ENCODE measurements around the gene SESTD1. TPM values are rescaled to one million over a fixed set of nuclear protein-coding genes. Genes with fewer than 3 reads are reported as not detected.

SESTD1 gene
- total and polyA plus RNA-seq, 2 of the 13 experiments (the other 11 are each of a cell fraction or from before 2014, with no cell fraction given), result 74.4 to 101 TPM

- TF ChIP-seq ZMYM2 (CRISPR knock-in tag; IDR thresholded peaks at IDR 0.05) (peak; percentile 72; the same call in 1 of the 2 replicates), KLF11 (CRISPR knock-in tag; IDR thresholded peaks at IDR 0.05) (no peak), ZNF33B (CRISPR knock-in tag; IDR thresholded peaks at IDR 0.05) (no peak), ZNF577 (CRISPR knock-in tag; IDR thresholded peaks at IDR 0.05; ENCODE audit: borderline replicate concordance, low read depth) (no peak), ZFP91 (CRISPR knock-in tag; IDR thresholded peaks at IDR 0.05; ENCODE audit: borderline replicate concordance) (no peak), EEA1 (CRISPR knock-in tag; IDR thresholded peaks at IDR 0.05; ENCODE audit: borderline replicate concordance) (no peak), ZNF687 (CRISPR knock-in tag; IDR thresholded peaks at IDR 0.05) (no peak), ZMYM4 (CRISPR knock-in tag; IDR thresholded peaks at IDR 0.05) (peak; percentile 92), STAG1 (CRISPR knock-in tag; IDR thresholded peaks at IDR 0.05) (no peak), CEBPG (CRISPR knock-in tag; IDR thresholded peaks at IDR 0.05) (peak; percentile 81), HCFC1 (IDR thresholded peaks at IDR 0.05; ENCODE audit: low read depth, low read length) (no peak), MEF2D (CRISPR knock-in tag; IDR thresholded peaks at IDR 0.05) (no peak), PHB2 (IDR thresholded peaks at IDR 0.05; ENCODE audit: partially characterized antibody) (no peak), RBFOX2 (IDR thresholded peaks at IDR 0.05; ENCODE audit: low read depth, low read length) (no peak), HDAC2 (CRISPR knock-in tag; IDR thresholded peaks at IDR 0.05) (peak; percentile 62; the same call in 1 of the 2 replicates), RCOR2 (CRISPR knock-in tag; IDR thresholded peaks at IDR 0.05) (peak; percentile 88; the same call in 1 of the 2 replicates), ZNF782 (CRISPR knock-in tag; IDR thresholded peaks at IDR 0.05; ENCODE audit: borderline replicate concordance) (no peak), KLF15 (CRISPR knock-in tag; IDR thresholded peaks at IDR 0.05; ENCODE audit: borderline replicate concordance) (no peak), ZNF160 (CRISPR knock-in tag; IDR thresholded peaks at IDR 0.05) (no peak)
- TF ChIP-seq, protein P1, sequence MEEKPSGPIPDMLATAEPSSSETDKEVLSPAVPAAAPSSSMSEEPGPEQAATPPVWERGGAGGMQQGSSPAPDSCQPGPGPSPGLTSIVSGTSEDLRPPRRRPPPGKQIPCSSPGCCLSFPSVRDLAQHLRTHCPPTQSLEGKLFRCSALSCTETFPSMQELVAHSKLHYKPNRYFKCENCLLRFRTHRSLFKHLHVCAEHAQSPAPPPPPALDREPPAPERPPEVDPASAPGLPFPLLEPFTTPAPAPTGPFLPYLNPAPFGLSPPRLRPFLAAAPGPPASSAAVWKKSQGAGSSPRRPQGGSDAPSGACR (CRISPR knock-in tag; IDR thresholded peaks at IDR 0.05), result no peak
- TF ChIP-seq, protein P2, sequence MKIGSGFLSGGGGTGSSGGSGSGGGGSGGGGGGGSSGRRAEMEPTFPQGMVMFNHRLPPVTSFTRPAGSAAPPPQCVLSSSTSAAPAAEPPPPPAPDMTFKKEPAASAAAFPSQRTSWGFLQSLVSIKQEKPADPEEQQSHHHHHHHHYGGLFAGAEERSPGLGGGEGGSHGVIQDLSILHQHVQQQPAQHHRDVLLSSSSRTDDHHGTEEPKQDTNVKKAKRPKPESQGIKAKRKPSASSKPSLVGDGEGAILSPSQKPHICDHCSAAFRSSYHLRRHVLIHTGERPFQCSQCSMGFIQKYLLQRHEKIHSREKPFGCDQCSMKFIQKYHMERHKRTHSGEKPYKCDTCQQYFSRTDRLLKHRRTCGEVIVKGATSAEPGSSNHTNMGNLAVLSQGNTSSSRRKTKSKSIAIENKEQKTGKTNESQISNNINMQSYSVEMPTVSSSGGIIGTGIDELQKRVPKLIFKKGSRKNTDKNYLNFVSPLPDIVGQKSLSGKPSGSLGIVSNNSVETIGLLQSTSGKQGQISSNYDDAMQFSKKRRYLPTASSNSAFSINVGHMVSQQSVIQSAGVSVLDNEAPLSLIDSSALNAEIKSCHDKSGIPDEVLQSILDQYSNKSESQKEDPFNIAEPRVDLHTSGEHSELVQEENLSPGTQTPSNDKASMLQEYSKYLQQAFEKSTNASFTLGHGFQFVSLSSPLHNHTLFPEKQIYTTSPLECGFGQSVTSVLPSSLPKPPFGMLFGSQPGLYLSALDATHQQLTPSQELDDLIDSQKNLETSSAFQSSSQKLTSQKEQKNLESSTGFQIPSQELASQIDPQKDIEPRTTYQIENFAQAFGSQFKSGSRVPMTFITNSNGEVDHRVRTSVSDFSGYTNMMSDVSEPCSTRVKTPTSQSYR (CRISPR knock-in tag; IDR thresholded peaks at IDR 0.05; ENCODE audit: borderline replicate concordance), result no peak; the same call in 1 of the 2 replicates
Measured at GRCh38 chr2:179191110-179191509, 73.5 kb downstream of the SESTD1 start (continued).

All from HepG2 (cell line).